GM18861 (cell line): ENCODE measurements around the gene LHFPL3.

Source experiments
- ATAC-seq: cut with Tn5 transposase; IDR thresholded peaks from one replicate; pipeline ENCODE4 v1.9.1; 2021; ENCODE audit not compliant: unreplicated experiment

Gene LHFPL3

DNA sequence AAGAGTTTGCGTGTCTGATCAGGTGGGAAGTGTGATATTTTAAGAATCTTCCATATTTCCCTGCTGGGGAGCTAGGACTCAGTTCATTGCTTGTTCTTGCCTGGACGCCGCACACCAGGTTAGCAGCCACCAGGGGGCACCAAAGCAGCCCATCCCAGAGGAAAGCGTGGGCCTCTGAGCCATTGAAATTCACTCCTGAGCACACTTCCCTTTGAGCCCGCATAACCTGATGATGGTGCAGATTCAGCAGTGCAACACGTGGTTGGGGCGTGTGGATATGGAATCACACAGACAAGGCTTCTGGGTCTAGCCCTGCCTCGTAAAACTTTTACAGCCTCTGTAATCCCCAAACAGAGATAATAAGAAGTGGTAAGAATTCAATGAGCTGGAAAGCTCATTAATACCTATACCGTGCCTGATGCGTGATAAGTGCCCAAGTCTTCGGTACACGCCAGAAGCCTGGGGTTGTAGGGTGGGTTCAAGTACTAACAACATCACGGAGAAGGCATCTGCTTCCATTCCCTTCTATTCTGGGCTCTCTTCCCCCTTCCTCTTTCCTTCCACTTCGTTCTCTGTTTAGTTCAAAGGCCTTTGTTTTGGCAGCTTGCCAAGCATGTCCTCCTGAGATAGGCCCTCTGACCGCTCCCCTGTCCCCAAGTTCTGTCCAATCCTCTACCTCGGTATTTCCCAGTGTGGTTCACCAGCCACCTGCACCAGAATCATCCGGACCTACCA lies 555.5 kb downstream of the LHFPL3 start:
- ATAC-seq, result peak; percentile 56

DNA sequence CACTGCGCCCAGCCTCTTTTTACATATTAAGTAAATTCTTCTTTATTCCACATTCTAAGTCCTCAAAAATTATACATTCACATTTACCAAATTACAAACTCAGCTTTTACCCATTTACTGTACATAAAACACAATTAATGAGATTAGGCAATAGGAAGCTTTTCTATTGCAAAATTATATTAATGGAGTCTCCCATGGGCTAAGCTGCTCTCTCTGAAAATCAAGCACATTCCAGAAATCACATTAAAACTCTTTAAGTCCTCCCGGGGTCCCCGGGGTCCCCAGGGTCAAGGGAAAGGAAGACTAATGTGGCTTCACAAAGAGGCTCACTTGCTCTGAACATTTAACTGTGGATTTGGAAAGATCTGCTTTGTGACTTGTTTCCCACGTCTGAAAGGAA lies 558.2 kb downstream of the LHFPL3 start:
- ATAC-seq, result no peak

DNA sequence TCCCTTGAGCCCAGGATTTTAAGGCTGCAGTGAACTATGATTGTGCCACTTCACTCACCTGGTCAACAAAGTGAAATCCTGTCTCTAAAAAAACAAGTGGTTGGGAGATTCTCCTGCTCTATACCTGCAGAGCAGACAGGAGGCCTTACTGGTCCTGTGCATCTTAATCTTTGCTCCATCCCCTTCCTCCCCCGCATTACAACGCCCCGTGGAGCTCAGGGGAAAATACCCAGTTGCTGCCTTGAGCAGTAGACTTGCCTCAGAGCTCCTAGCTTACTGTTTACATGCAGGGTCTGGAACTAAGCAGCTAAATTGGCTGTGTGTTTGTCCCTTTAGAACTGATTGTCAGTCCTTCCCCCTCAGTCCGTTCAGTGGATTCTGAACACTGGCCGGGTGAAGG lies 561.8 kb downstream of the LHFPL3 start:
- ATAC-seq, result no peak

DNA sequence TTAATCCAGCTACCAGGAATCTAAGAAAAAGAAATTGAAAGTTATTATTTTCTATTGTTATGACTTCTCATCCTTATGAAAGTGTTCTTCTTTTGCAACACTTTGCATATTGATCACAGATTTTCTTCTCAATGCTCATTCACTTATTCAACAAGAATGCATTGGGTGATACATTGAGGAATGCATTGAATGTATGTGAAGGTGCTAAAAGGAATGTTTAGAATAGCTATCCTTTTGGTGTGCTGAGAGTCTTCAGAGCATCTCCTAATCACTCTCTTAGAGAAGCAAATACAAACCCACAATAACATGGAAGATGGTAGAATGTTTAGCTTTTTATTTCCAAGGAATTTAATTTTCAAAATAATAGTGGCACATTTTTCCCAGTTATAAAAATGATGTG lies 563.5 kb downstream of the LHFPL3 start:
- ATAC-seq, result no peak

DNA sequence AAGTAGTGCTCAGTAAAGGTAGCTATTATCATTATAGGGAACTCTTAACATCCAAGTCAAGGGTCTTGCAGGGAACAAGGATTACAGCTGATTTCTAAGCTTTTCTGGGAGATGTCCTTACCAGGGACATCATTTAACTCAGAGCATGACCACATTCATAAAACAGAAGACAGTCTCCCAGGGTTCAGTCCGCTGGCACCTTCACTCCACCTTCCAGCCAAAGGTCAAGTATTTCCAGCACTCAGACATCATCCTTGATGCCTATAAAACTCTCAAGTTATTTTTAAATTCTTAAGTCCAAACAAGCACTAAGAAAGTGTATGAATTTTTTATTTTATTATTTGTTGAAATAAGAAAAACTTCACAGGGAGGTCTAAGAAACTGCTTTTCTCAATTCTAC lies 565.9 kb downstream of the LHFPL3 start:
- ATAC-seq, result no peak

DNA sequence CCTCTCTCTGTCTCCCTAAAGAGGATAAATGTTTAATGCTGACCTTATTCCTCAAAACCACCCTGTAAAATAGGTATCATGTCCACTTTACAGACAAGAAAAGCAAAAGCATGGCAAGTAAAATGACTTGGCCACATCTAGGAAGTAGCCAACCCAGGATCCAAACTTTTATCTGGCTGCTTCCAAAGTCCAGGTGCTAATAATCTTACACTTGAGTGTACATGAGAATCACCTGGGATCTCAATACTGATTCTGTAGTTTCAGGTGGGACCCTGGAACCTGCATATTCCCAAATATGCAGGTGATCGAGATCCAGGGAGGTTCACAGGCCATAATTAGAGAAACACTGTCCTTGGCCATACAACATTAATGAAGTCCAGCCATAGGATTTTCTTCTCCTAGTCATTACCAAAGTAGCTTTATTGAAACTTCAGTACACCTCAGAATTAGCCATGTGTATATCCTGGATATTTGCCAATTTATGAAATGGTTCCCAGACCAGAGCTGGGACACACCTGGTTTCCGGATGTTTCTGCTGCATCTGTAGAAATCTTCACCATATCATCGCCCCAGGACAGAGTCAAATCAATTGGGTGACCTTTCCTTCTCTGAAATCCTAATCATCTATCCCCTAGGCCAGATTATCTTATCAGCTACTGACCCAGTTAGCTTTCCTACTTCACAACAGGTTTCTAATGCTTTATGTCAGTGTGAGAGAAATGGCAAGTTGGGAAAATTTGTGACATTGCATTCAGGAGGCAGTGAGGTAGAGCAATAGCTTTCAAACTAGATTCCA lies 566.5 kb downstream of the LHFPL3 start:
- ATAC-seq, result no peak

DNA sequence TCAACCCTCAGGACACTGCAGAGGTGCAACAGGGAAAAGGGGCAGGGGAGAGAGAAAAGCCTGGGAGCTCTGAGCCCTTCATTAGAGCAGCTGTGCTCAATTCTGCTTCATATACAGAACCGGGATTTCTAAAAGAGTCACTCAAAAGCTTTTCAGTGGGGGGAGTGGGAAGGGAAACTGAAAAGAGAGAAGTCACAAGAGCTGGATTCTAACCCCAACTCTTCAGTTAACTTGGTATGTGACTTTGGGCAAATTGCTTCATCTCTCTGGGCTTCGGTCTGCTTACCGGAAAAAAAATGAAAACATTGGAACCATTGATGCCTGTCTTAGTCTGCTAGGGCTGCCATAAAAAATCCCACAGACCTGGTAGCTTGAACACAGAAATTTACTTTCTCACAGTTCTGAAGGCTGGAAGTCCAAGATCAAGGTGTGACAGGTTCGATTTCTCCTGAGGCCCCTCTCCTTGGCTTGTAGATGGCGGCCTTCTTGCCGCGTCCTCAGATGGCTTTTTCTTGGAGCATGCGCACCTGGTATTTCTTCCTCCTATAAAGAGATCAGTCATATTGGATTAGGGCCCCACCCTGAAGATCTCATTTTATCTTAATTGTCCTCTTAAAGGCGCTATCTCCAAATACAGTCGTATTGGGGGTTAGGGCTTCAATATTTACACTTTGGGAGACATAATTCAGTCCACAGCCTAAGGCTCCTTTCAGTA lies 567.3 kb downstream of the LHFPL3 start:
- no peak for ATAC-seq

DNA sequence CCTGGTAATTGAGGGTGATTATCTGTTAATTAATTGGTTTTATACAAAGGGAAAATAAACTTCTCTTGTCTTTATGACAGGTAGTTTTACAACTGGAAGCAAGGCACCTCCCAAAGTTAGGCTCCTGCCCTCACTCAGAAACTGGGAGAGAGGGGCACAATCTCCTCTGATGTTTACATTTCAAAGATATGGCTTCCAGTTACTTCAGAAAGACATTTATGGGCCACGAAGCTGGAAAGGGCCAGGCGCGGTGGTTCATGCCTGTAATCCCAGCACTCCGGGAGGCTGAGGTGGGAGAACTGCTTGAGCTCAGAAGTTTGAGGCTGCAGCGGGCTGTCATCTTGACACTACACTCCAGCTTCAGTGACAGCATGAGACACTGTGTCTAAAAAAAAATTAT lies 570.0 kb downstream of the LHFPL3 start:
- ATAC-seq, result no peak

DNA sequence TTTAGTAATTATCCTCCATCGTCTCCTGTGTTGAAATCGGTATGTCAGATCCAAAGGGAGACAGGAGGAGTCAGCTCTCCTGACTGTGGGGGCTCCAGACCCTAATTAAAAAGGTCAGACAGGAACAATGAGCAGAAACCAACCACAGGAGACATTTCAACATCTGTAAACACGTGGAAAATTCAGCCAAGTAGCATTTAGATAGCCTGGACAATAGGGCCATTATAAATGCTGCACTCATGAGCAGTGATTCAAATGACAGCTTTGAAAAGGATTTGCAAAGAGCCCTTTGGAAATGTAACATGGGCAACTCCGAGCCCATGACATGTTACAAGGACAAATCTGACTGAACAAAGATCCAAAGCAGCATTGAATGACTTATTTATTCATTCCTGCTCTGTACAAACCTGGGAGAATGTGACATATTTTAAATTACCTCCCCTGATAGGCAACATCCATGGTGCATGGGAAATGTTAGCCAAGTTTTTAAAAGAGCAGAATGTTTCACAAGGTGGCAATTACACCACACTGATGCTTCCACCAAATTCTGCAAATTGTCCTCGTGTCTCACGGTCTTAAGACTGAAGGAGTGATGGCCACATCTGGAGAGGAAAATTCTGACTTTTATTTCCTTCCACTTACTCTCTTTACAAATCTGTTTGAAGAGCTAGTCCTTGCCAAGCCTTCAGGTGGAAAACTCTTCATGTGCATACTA lies 572.3 kb downstream of the LHFPL3 start:
- ATAC-seq, result no peak

DNA sequence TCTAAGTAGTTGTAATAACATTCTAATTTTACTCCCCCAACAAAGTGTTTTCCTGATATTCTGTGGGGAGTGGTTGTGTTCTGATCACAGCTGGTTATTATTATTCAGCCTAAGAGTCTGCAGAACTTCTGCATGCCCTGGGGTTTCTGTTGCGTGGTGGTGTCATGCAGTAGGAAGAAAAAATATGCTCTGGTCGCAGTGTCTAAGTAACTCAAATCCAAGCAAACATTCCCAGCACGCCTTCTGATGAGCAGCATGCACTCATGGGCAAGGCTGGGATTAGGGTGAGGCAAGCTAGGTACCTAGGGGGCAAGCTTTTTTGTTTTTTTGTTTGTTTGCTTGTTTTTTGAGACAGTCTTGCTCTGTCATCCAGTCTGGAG lies 572.8 kb downstream of the LHFPL3 start:
- ATAC-seq, result no peak

DNA sequence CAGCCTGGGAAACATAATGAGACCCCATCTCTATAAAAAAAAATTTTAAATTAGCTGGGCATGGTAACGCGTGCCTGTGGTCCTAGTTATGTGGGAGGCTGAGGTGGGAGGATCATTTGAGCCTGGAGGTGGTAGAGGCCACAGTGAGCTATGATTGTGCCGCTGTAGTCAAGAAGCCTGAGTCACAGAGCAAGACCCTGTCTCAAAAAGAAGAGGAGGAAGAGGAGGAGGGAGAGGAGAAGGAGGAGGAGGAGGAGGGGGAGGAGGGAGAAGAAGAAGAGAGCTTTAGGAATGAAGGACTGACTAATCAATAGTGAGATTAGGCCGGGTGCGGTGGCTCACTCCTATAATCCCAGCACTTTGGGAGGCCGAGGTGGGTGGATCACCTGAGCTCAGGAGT lies 573.8 kb downstream of the LHFPL3 start:
- ATAC-seq, result no peak

DNA sequence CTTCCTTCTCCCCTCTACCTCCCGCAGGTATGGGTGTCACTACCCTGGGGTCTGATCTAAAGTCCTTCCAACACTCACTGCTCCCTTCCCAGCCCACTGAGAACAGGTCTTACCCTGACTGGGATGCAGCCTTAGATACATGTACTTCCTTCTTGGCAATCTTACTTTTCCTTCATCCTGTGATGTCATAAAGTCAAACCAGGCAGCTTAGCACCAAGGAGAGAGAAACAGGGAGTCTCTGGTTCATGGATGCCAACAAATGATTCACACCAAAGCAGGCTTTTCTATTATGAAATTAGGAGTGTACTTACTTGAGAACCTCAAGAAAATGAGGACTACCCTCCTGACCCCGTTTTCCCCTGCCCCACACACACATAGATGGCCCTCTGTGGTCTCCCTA lies 574.6 kb downstream of the LHFPL3 start:
- ATAC-seq, result no peak

DNA sequence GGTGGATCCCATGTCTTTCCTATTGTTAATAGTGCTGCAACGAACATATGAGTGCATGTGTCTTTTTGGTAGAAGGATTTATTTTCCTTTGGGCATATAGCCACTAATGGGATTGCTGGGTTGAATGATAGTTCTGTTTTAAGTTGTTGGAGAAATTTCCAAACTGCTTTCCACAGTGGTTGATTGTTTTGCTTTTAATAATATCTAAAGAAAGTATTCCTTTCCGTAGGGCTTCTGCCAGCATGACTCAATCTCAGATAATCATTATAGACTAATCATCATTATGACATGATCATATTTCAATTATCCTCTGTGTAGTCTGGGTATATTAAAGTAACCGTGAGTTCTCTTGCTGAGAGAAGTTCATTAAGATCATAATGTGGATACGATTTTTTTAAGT lies 575.4 kb downstream of the LHFPL3 start:
- ATAC-seq, result no peak

DNA sequence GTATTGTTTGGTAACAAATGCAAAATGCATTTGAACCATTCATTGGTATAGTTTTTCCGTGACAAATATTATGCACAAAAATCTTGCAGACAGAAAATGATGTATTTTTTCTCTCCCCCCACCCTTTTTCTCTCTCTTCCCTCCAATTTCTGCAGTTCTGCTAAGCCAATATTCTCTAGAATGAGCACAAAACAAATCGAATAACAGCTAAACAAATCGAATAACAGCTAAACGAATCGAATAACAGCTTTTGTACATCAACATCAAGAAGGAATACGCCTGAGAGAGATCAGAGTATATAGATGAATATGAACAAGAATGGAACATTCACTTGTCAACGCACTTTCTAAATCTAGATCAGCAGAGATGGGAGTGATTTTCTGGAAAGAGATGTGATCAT lies 577.6 kb downstream of the LHFPL3 start:
- no peak for ATAC-seq

DNA sequence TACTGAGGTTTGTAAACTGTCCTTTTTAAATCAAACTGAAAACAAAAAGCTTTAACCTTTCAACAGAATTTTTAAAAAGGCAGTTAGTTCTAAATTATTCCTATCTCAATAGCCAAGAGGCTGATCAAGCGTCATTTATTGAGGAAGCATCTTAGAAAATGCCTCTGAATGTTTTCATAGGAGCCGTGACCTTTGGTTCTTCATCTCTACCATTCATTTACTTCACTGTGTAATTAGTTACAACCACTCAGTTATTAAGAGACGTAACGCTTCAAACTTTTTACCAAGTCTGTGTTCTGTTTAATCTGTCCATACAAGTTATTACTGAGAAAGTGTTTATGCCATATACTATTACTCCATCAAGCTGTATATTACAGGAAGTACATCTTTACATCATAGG lies 578.2 kb downstream of the LHFPL3 start:
- no peak for ATAC-seq

DNA sequence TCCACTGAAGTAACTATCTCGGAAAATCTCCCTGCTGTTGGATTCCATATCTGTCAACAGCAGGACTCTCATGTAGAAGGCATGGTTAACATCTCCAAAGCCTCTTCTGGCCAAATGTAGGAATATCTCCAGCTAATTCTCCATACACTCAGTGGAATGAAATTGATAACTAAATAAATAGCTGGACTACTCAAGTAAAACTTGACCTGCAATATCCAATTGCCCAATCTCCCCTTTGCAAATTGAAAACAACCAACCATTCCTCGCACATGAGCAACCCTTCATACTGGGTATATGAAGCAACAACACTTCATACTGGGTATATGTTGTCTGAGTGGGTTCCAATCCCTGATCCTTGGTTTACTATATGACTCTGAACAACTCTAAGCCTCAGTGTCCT lies 580.2 kb downstream of the LHFPL3 start:
- ATAC-seq, result no peak

DNA sequence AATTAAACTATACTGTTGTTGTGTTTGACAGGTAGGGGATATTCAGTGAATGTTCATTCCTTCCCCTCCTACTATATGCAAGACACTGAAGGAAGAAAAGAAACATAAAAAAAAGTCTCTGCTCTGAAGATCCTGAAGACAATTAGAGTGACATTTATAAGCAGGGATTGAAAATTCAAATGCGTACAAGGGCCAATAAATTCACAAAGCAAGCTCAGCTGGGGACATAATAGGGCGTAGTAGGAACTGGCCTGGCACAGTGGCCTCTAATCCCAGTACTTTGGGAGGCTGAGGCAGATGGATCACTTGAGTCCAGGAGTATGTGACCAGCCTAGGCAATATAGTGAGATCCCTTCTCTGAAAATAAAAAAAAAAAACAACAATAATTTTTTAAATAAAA lies 580.7 kb downstream of the LHFPL3 start:
- ATAC-seq, result no peak

DNA sequence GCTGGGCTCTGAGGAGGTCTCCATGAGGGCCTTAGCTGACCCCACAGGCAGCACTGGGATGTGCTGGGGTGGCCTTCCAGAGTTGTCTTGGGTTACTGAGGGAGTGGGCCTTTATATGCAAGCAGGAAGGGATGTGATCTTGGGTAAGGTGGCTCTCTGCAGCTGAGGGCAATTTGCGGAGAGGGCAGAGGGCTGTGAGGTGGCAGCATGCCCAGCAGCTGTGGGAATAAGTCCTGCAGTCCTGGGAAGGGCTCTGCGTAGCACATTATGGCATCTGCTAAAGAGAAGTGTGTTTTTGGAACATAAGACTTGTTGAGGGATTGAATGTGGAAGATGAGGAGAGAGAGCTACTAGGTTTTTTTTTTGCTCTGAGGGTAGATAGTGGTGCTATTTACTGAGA lies 586.0 kb downstream of the LHFPL3 start:
- no peak for ATAC-seq

DNA sequence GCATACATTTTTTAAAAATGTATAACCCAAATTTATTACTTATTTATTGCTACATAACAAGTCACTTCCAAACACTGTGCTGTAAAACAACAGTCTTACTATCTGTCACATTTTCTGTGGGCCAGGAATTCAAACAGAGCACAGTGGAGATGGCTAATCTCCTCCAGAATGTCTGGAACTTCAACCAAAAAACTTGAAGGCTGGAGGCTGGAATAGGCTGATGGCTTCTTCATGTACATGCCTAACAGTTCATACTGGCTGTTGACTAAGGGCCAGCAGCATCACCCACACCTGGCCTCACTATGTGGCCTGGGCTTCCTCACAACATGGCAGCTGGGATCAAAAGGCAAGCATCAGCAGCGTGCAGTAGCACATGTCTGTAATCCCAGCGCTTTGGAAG lies 593.2 kb downstream of the LHFPL3 start:
- ATAC-seq, result no peak

DNA sequence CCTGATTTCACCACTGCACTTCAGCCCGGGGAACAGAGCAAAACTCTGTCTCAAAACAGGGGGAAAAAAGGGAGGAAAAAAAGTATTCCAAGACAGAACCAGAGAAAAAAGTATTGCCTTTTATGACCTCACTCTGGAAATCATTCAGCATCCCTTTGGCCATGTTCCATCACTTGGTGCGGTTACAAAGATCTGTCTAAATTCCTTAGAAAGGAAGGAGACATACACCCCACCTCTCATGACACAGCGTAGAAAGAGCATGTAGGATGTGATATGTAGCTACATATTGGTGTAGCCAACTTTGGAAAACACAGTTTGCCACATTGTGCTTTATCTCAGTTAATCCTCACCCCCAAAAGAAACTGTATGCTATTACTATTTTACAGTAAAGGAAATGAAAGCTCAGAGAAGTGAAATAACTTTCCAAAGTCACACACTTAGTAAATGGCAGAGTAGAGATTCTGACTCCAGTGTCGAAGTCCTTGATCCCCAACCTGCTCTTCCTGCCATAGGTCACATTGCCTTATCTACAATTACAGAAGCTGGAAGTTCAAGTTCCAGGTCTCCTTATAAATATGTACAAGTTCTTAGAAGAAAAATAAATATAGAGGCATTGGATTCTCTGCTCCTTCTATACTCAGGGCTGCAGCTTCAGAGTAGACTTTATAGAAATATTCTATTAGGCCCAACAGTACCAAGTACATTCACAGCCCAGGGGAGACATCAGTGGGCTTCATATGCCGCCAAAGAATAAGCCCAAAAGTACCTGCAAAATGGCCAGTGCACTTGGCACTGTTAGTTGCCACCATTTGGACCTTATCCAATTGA lies 594.0 kb downstream of the LHFPL3 start:
- ATAC-seq, result no peak

DNA sequence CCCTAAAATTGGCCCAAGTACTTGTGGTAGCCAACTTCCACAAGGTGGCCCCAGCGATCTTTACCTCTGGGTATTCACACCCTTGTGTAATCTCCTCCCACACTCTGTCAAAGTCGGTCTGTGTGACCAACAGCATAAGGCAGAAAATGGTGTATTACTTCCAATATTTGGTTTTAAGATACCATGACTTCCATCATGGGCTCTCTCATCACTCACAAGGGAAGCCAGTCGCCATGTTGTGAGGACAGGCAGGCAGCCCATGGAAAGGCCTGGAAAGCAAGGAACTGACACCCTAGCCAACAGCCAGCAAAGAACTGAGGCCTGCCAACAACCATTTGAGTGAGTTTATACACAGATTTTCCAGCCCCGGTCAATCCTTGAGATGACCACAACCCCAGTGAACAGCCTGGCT lies 594.6 kb downstream of the LHFPL3 start:
- peak; percentile 94 for ATAC-seq
